ENCODE data around the gene AFAP1L2.

The AFAP1L2 gene

GRCh38 chr10:114278140-114278883 lies 126.0 kb downstream of the AFAP1L2 start:
- Histone ChIP-seq H3K9me3 (ENCODE audit: control insufficient read depth in 2 of 2, low read length in 2 of 2) (no peaks in the 10 kb centered on the region), H3K9ac (ENCODE audit: low read length in 2 of 2) (no peak overlapping the region), H3K4me3 (ENCODE audit: low read length in 2 of 2) (no peak overlapping the region), H3K36me3 (ENCODE audit: control insufficient read depth in 2 of 2, insufficient read depth in 2 of 2, low read length in 2 of 2) (no peaks in the 10 kb centered on the region), H3K27ac (ENCODE audit: low read length) (no peak overlapping the region), H3K4me1 (ENCODE audit: control insufficient read depth, insufficient read depth, low read length) (no peaks in the 10 kb centered on the region), H3K27me3 (ENCODE audit: control insufficient read depth in 1 of 2, insufficient read depth in 2 of 2, low read length in 2 of 2) (peaks cover 7 to 17% of the 10 kb centered on the region in 2 donors)

- Histone ChIP-seq H3K27ac (ENCODE audit: low read length) (no peak overlapping the region), H3K36me3 (ENCODE audit: control insufficient read depth in 2 of 2, insufficient read depth in 2 of 2, low read length in 2 of 2) (no peaks in the 10 kb centered on the region), H3K9ac (ENCODE audit: low read length in 2 of 2) (no peak overlapping the region), H3K9me3 (ENCODE audit: control insufficient read depth in 2 of 2, low read length in 2 of 2) (no peaks in the 10 kb centered on the region), H3K4me1 (ENCODE audit: control insufficient read depth, insufficient read depth, low read length) (peaks cover 2% of the 10 kb centered on the region), H3K4me3 (ENCODE audit: low read length in 2 of 2) (no peak overlapping the region), H3K27me3 (ENCODE audit: control insufficient read depth in 1 of 2, insufficient read depth in 2 of 2, low read length in 2 of 2) (peaks cover 7 to 10% of the 10 kb centered on the region in 2 donors)
These were observed 127.6 kb downstream of the AFAP1L2 start for GRCh38 chr10:114276671-114277070.

GRCh38 chr10:114276066-114276465 lies 128.2 kb downstream of the AFAP1L2 start:
- Histone ChIP-seq H3K36me3 (ENCODE audit: control insufficient read depth in 2 of 2, insufficient read depth in 2 of 2, low read length in 2 of 2) (no peaks in the 10 kb centered on the region), H3K9me3 (ENCODE audit: control insufficient read depth in 2 of 2, low read length in 2 of 2) (no peaks in the 10 kb centered on the region), H3K4me1 (ENCODE audit: control insufficient read depth, insufficient read depth, low read length) (peaks cover 2% of the 10 kb centered on the region), H3K9ac (ENCODE audit: low read length in 2 of 2) (no peak overlapping the region), H3K27me3 (ENCODE audit: control insufficient read depth in 1 of 2, insufficient read depth in 2 of 2, low read length in 2 of 2) (peaks cover 3 to 7% of the 10 kb centered on the region in 2 donors), H3K27ac (ENCODE audit: low read length) (no peak overlapping the region), H3K4me3 (ENCODE audit: low read length in 2 of 2) (no peak overlapping the region)

- Histone ChIP-seq H3K4me3 (ENCODE audit: low read length in 2 of 2) (no peak overlapping the region), H3K9me3 (ENCODE audit: control insufficient read depth in 2 of 2, low read length in 2 of 2) (no peaks in the 10 kb centered on the region), H3K9ac (ENCODE audit: low read length in 2 of 2) (no peak overlapping the region), H3K4me1 (ENCODE audit: control insufficient read depth, insufficient read depth, low read length) (peaks cover 2% of the 10 kb centered on the region), H3K36me3 (ENCODE audit: control insufficient read depth in 2 of 2, insufficient read depth in 2 of 2, low read length in 2 of 2) (no peaks in the 10 kb centered on the region), H3K27me3 (ENCODE audit: control insufficient read depth in 1 of 2, insufficient read depth in 2 of 2, low read length in 2 of 2) (peaks cover 1 to 7% of the 10 kb centered on the region in 2 donors), H3K27ac (ENCODE audit: low read length) (no peak overlapping the region)
These were observed 129.5 kb downstream of the AFAP1L2 start for GRCh38 chr10:114274616-114275453.

- Histone ChIP-seq H3K36me3 (ENCODE audit: control insufficient read depth in 2 of 2, insufficient read depth in 2 of 2, low read length in 2 of 2) (no peaks in the 10 kb centered on the region), H3K27me3 (ENCODE audit: control insufficient read depth in 1 of 2, insufficient read depth in 2 of 2, low read length in 2 of 2) (peaks cover 0 to 7% of the 10 kb centered on the region in 2 donors), H3K9ac (ENCODE audit: low read length in 2 of 2) (no peak overlapping the region), H3K9me3 (ENCODE audit: control insufficient read depth in 2 of 2, low read length in 2 of 2) (no peaks in the 10 kb centered on the region), H3K4me1 (ENCODE audit: control insufficient read depth, insufficient read depth, low read length) (peaks cover 2% of the 10 kb centered on the region), H3K4me3 (ENCODE audit: low read length in 2 of 2) (no peak overlapping the region), H3K27ac (ENCODE audit: low read length) (no peak overlapping the region)
These were observed 130.4 kb downstream of the AFAP1L2 start for GRCh38 chr10:114273910-114274309.

- Histone ChIP-seq H3K4me3 (ENCODE audit: low read length in 2 of 2) (no peak overlapping the region), H3K4me1 (ENCODE audit: control insufficient read depth, insufficient read depth, low read length) (peaks cover 2% of the 10 kb centered on the region), H3K36me3 (ENCODE audit: control insufficient read depth in 2 of 2, insufficient read depth in 2 of 2, low read length in 2 of 2) (no peaks in the 10 kb centered on the region), H3K9ac (ENCODE audit: low read length in 2 of 2) (no peak overlapping the region), H3K27ac (ENCODE audit: low read length) (no peak overlapping the region), H3K9me3 (ENCODE audit: control insufficient read depth in 2 of 2, low read length in 2 of 2) (no peaks in the 10 kb centered on the region), H3K27me3 (ENCODE audit: control insufficient read depth in 1 of 2, insufficient read depth in 2 of 2, low read length in 2 of 2) (peaks cover 0 to 1% of the 10 kb centered on the region in 2 donors)
These were observed 131.6 kb downstream of the AFAP1L2 start for GRCh38 chr10:114272696-114273095.

- no peaks in the 10 kb centered on the region for H3K36me3 ChIP-seq (ENCODE audit: control insufficient read depth in 2 of 2, insufficient read depth in 2 of 2, low read length in 2 of 2)
- H3K4me3 ChIP-seq (ENCODE audit: low read length in 2 of 2) = no peak overlapping the region
- H3K9ac ChIP-seq (ENCODE audit: low read length in 2 of 2) = no peak overlapping the region
- no peak overlapping the region for H3K27ac ChIP-seq (ENCODE audit: low read length)
- H3K9me3 ChIP-seq (ENCODE audit: control insufficient read depth in 2 of 2, low read length in 2 of 2) = no peaks in the 10 kb centered on the region
- H3K4me1 ChIP-seq (ENCODE audit: control insufficient read depth, insufficient read depth, low read length) = peaks cover 2% of the 10 kb centered on the region
- no peaks in the 10 kb centered on the region for H3K27me3 ChIP-seq (ENCODE audit: control insufficient read depth in 1 of 2, insufficient read depth in 2 of 2, low read length in 2 of 2)
These were observed 132.5 kb downstream of the AFAP1L2 start for GRCh38 chr10:114271779-114272167.

GRCh38 chr10:114271075-114271778 lies 133.1 kb downstream of the AFAP1L2 start:
- Histone ChIP-seq H3K4me3 (ENCODE audit: low read length in 2 of 2) (no peak overlapping the region), H3K36me3 (ENCODE audit: control insufficient read depth in 2 of 2, insufficient read depth in 2 of 2, low read length in 2 of 2) (no peaks in the 10 kb centered on the region), H3K9ac (ENCODE audit: low read length in 2 of 2) (no peak overlapping the region), H3K4me1 (ENCODE audit: control insufficient read depth, insufficient read depth, low read length) (peaks cover 7% of the 10 kb centered on the region), H3K27me3 (ENCODE audit: control insufficient read depth in 1 of 2, insufficient read depth in 2 of 2, low read length in 2 of 2) (no peaks in the 10 kb centered on the region), H3K9me3 (ENCODE audit: control insufficient read depth in 2 of 2, low read length in 2 of 2) (no peaks in the 10 kb centered on the region), H3K27ac (ENCODE audit: low read length) (no peak overlapping the region)

GRCh38 chr10:114266521-114266920 lies 137.8 kb downstream of the AFAP1L2 start:
- no peak overlapping the region for H3K27ac ChIP-seq (ENCODE audit: low read length)
- H3K9me3 ChIP-seq (ENCODE audit: control insufficient read depth in 2 of 2, low read length in 2 of 2) = no peaks in the 10 kb centered on the region

GRCh38 chr10:114265392-114266053 lies 138.8 kb downstream of the AFAP1L2 start:
- Histone ChIP-seq H3K36me3 (ENCODE audit: control insufficient read depth in 2 of 2, insufficient read depth in 2 of 2, low read length in 2 of 2) (no peaks in the 10 kb centered on the region), H3K4me3 (ENCODE audit: low read length in 2 of 2) (no peak overlapping the region), H3K9ac (ENCODE audit: low read length in 2 of 2) (no peak overlapping the region), H3K4me1 (ENCODE audit: control insufficient read depth, insufficient read depth, low read length) (peaks cover 9% of the 10 kb centered on the region), H3K9me3 (ENCODE audit: control insufficient read depth in 2 of 2, low read length in 2 of 2) (no peaks in the 10 kb centered on the region), H3K27ac (ENCODE audit: low read length) (no peak overlapping the region), H3K27me3 (ENCODE audit: control insufficient read depth in 1 of 2, insufficient read depth in 2 of 2, low read length in 2 of 2) (no peaks in the 10 kb centered on the region)

More at GRCh38 chr10:114266521-114266920, 137.8 kb downstream of the AFAP1L2 start:
- Histone ChIP-seq H3K4me3 (ENCODE audit: low read length in 2 of 2) (no peak overlapping the region), H3K36me3 (ENCODE audit: control insufficient read depth in 2 of 2, insufficient read depth in 2 of 2, low read length in 2 of 2) (no peaks in the 10 kb centered on the region), H3K27me3 (ENCODE audit: control insufficient read depth in 1 of 2, insufficient read depth in 2 of 2, low read length in 2 of 2) (no peaks in the 10 kb centered on the region), H3K4me1 (ENCODE audit: control insufficient read depth, insufficient read depth, low read length) (peaks cover 9% of the 10 kb centered on the region), H3K9ac (ENCODE audit: low read length in 2 of 2) (no peak overlapping the region)

Measured in stomach smooth muscle (tissue), 2 donors.